NOMO-1 (cell line): ENCODE measurements around the gene COBLL1.

Experiments used
- DNase-seq, 2 experiments: peaks; one replicate each; lab custom pipeline; 2025; ENCODE audit not compliant: unreplicated experiment in 2 of 2; lab: John Stamatoyannopoulos, UW

Gene COBLL1

GRCh38 chr2:164792316-164793170 lies 49.1 kb downstream of the COBLL1 start:
- no peak for DNase-seq

- no peak for DNase-seq
These were observed 51.7 kb downstream of the COBLL1 start for GRCh38 chr2:164789968-164790367.

- no peak for DNase-seq
These were observed 54.8 kb downstream of the COBLL1 start for GRCh38 chr2:164786787-164787186.

- no peak for DNase-seq
These were observed 56.2 kb downstream of the COBLL1 start for GRCh38 chr2:164785457-164785856.

- no peak for DNase-seq
These were observed 57.2 kb downstream of the COBLL1 start for GRCh38 chr2:164784376-164784775.

GRCh38 chr2:164782323-164782722 lies 59.3 kb downstream of the COBLL1 start:
- no peak for DNase-seq

- no peak for DNase-seq
These were observed 60.2 kb downstream of the COBLL1 start for GRCh38 chr2:164781394-164781793.

- no peak for DNase-seq
These were observed 60.9 kb downstream of the COBLL1 start for GRCh38 chr2:164780611-164781178.

GRCh38 chr2:164779383-164780057 lies 62.1 kb downstream of the COBLL1 start:
- no peak for DNase-seq

- DNase-seq = no peak
These were observed 62.9 kb downstream of the COBLL1 start for GRCh38 chr2:164778723-164779122.

GRCh38 chr2:164777847-164778461 lies 63.7 kb downstream of the COBLL1 start:
- no peak for DNase-seq

GRCh38 chr2:164773635-164774034 lies 68.0 kb downstream of the COBLL1 start:
- DNase-seq = no peak

- DNase-seq = no peak
These were observed 68.5 kb downstream of the COBLL1 start for GRCh38 chr2:164773091-164773490.

GRCh38 chr2:164771897-164772296 lies 69.7 kb downstream of the COBLL1 start:
- DNase-seq = no peak

GRCh38 chr2:164770421-164770916 lies 71.2 kb downstream of the COBLL1 start:
- DNase-seq = no peak

- no peak for DNase-seq
These were observed 74.7 kb downstream of the COBLL1 start for GRCh38 chr2:164766954-164767320.

- DNase-seq = no peak
These were observed 75.2 kb downstream of the COBLL1 start for GRCh38 chr2:164766216-164766953.

- DNase-seq = no peak
These were observed 76.6 kb downstream of the COBLL1 start for GRCh38 chr2:164764996-164765395.

GRCh38 chr2:164764474-164764873 lies 77.1 kb downstream of the COBLL1 start:
- no peak for DNase-seq

- no peak for DNase-seq
These were observed 78.2 kb downstream of the COBLL1 start for GRCh38 chr2:164763431-164763830.
